Measurements from ENCODE around the gene PREX1.
A peak's percentile ranks its signal among the peaks of the same experiment; 100 is the strongest.
"Not testable (repeated sequence)": the region's sequence is repeated elsewhere in the genome, so short reads cannot be mapped to it uniquely, and the experiment has no call there.

PREX1 gene

GRCh38 chr20:48603819-48604405 lies 223.9 kb downstream of the PREX1 start:
- DNase-seq (ENCODE audit: low spot score): no peak

- DNase-seq (ENCODE audit: low spot score): no peak
These were observed 224.5 kb downstream of the PREX1 start for GRCh38 chr20:48603116-48603818.

GRCh38 chr20:48601798-48602197 lies 226.0 kb downstream of the PREX1 start:
- DNase-seq (ENCODE audit: low spot score): no peak

GRCh38 chr20:48600470-48600945 lies 227.3 kb downstream of the PREX1 start:
- peak; percentile 38 for DNase-seq (ENCODE audit: low spot score)

- no peak for DNase-seq (ENCODE audit: low spot score)
These were observed 227.9 kb downstream of the PREX1 start for GRCh38 chr20:48599748-48600469.

- no peak for DNase-seq (ENCODE audit: low spot score)
These were observed 228.6 kb downstream of the PREX1 start for GRCh38 chr20:48599106-48599747.

GRCh38 chr20:48598303-48598941 lies 229.4 kb downstream of the PREX1 start:
- DNase-seq (ENCODE audit: low spot score): not testable (repeated sequence)

- no peak for DNase-seq (ENCODE audit: low spot score)
These were observed 230.1 kb downstream of the PREX1 start for GRCh38 chr20:48597521-48598302.

GRCh38 chr20:48596334-48596898 lies 231.4 kb downstream of the PREX1 start:
- DNase-seq (ENCODE audit: low spot score): no peak

- DNase-seq (ENCODE audit: low spot score): no peak
These were observed 232.1 kb downstream of the PREX1 start for GRCh38 chr20:48595495-48596333.

GRCh38 chr20:48594533-48594932 lies 233.3 kb downstream of the PREX1 start:
- no peak for DNase-seq (ENCODE audit: low spot score)

- DNase-seq (ENCODE audit: low spot score): no peak
These were observed 235.5 kb downstream of the PREX1 start for GRCh38 chr20:48592107-48592940.

GRCh38 chr20:48586730-48587129 lies 241.1 kb downstream of the PREX1 start:
- no peak for DNase-seq (ENCODE audit: low spot score)

- DNase-seq (ENCODE audit: low spot score): no peak
These were observed 242.5 kb downstream of the PREX1 start for GRCh38 chr20:48585061-48585870.

GRCh38 chr20:48584391-48585060 lies 243.3 kb downstream of the PREX1 start:
- DNase-seq (ENCODE audit: low spot score): no peak

GRCh38 chr20:48583801-48584200 lies 244.0 kb downstream of the PREX1 start:
- no peak for DNase-seq (ENCODE audit: low spot score)

GRCh38 chr20:48583171-48583570 lies 244.6 kb downstream of the PREX1 start:
- DNase-seq (ENCODE audit: low spot score): no peak

- DNase-seq (ENCODE audit: low spot score): no peak
These were observed 245.2 kb downstream of the PREX1 start for GRCh38 chr20:48582673-48582985.

Measured in NAMALWA (cell line).